ENCODE measurements around the gene NPDC1. TPM values are rescaled to one million over a fixed set of nuclear protein-coding genes. Genes with fewer than 3 reads are reported as not detected.

The NPDC1 gene
- total and polyA plus RNA-seq, 4 donors, result 2.7 to 14.5 (median 7.3) TPM

DNA sequence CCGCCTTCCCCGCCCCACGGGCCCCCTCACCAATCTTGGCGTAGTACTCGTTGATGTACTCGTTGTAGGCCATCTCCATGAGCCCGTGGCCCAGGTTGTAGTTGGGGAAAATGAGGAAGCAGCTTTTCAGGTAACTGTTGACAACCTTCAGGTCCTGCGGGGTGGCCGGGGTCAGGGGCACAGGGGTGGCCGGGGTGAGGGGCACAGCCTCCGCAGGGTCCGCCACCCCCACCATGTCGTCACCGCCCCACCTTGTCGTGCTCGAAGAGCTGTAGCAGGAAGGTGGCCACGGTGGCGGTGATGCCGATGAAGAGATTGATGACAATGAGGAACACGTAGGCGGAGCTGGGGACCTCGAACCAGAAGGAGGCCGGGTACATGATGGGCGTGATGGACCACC lies 34.8 kb downstream of the NPDC1 start:
- no peak for DNase-seq (ENCODE audit: low spot score)
- no peak overlapping the region for H3K4me3 ChIP-seq (ENCODE audit: low read depth in 1 of 3, low read length in 3 of 3)
- H3K4me1 ChIP-seq (ENCODE audit: control insufficient read depth in 4 of 4, insufficient read depth in 4 of 4, low read length in 3 of 4), result no peaks in the 10 kb centered on the region
- H3K27me3 ChIP-seq (ENCODE audit: control insufficient read depth in 4 of 4, insufficient read depth in 4 of 4, low read length in 3 of 4), result no peaks in the 10 kb centered on the region
- no peak overlapping the region for H3K9ac ChIP-seq (ENCODE audit: low read depth in 1 of 2, low read length in 2 of 2)
- TF ChIP-seq FOXA2 (IDR thresholded peaks at IDR 0.05) (no peak), RAD21 (IDR thresholded peaks at IDR 0.05) (no peak), FOXA1 (IDR thresholded peaks at IDR 0.05) (no peak), YY1 (IDR thresholded peaks at IDR 0.05) (no peak), EGR1 (IDR thresholded peaks at IDR 0.05; ENCODE audit: low read depth in 2 of 2) (no peak), CTCF (IDR thresholded peaks at IDR 0.05; ENCODE audit: low read depth, low read length, missing input control) (no peak), TAF1 (conservative IDR thresholded peaks at IDR 0.05) (no peak), GABPA (IDR thresholded peaks at IDR 0.05 in 1 of 2, conservative IDR thresholded peaks at IDR 0.05 in 1 of 2) (no peak), NR2F2 (IDR thresholded peaks at IDR 0.05) (no peak), HNF4A (conservative IDR thresholded peaks at IDR 0.05) (no peak), RXRA (IDR thresholded peaks at IDR 0.05) (no peak), SP1 (IDR thresholded peaks at IDR 0.05) (no peak), JUND (IDR thresholded peaks at IDR 0.05) (no peak), HNF4G (IDR thresholded peaks at IDR 0.05) (no peak), REST (IDR thresholded peaks at IDR 0.05) (no peak), MAX (IDR thresholded peaks at IDR 0.05) (no peak)
- TF ChIP-seq, protein P1, sequence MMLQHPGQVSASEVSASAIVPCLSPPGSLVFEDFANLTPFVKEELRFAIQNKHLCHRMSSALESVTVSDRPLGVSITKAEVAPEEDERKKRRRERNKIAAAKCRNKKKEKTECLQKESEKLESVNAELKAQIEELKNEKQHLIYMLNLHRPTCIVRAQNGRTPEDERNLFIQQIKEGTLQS (IDR thresholded peaks at IDR 0.05), result no peak
- TF ChIP-seq, protein P2, sequence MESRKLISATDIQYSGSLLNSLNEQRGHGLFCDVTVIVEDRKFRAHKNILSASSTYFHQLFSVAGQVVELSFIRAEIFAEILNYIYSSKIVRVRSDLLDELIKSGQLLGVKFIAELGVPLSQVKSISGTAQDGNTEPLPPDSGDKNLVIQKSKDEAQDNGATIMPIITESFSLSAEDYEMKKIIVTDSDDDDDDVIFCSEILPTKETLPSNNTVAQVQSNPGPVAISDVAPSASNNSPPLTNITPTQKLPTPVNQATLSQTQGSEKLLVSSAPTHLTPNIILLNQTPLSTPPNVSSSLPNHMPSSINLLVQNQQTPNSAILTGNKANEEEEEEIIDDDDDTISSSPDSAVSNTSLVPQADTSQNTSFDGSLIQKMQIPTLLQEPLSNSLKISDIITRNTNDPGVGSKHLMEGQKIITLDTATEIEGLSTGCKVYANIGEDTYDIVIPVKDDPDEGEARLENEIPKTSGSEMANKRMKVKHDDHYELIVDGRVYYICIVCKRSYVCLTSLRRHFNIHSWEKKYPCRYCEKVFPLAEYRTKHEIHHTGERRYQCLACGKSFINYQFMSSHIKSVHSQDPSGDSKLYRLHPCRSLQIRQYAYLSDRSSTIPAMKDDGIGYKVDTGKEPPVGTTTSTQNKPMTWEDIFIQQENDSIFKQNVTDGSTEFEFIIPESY (IDR thresholded peaks at IDR 0.05), result no peak
- H3K36me3 ChIP-seq (ENCODE audit: control insufficient read depth in 4 of 4, insufficient read depth in 3 of 4, low read depth in 1 of 4, low read length in 3 of 4), result peaks cover 0 to 37% (median 15%) of the 10 kb centered on the region in 4 donors
- WGBS, result 95% methylated on average over 24 of the region's 24 CpGs
- H3K27ac ChIP-seq (ENCODE audit: low read depth in 1 of 2, low read length in 2 of 2), result no peak overlapping the region
- H3K9me3 ChIP-seq (ENCODE audit: control insufficient read depth in 4 of 4, low read length in 3 of 4), result no peaks in the 10 kb centered on the region
